Measurements from ENCODE around the gene NFKBIE. TPM values are rescaled to one million over a fixed set of nuclear protein-coding genes. Genes with fewer than 3 reads are reported as not detected.
A peak's percentile ranks its signal among the peaks of the same experiment; 100 is the strongest.

Gene NFKBIE
- total RNA-seq, 1 experiment from 2014 or later = 9.7 TPM

DNA sequence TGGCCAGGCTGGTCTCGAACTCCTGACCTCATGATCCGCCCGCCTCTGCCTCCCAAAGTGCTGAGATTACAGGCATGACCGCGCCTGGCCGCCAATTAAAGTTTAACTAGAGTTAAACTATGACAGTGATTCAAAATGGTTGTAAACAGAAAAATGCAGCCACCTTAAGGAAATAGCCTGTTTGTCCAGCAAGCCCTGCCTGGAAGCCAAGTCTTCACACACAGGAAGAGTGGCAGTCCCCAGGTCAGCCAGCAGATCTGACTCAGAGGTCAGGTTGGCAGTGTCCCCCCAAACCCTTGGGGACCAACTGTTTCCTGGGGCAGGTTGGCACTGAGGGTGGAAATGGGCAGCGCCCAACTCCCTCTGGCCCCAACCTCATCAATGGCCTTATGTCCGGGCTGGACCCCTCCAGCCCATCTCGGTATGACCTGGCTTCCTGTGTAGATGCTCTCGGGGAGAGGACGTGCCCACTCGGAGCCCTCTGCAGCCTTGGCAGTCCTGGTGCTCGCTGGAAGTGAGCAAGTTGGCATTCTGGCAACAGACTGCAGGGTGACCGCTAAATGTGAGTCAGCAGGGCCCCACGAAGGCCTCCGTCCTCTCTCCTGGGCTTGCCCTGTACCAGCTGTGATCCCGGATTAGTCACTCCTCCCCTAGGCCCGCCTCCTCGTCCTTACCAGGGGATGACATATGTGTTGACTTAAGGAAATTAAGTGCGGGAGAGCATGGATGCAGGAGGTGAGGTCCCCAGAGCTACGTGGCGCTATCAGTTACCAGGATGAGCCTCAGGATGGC, 28.1 kb downstream of the NFKBIE start:
- Histone ChIP-seq H3K4me2 (ENCODE audit: insufficient read depth, insufficient read length, low read length) (peak overlapping the region; percentile 21), H3K23me2 (ENCODE audit: insufficient read length, low read depth, low read length, poor library complexity, severe bottlenecking) (peaks cover 3% of the 10 kb centered on the region), H3K18ac (ENCODE audit: insufficient read length, low read depth, low read length) (peak overlapping the region; percentile 22), H2AFZ (ENCODE audit: low read length) (no peak overlapping the region), H3T11ph (ENCODE audit: low read length) (no peak overlapping the region), H3K4ac (ENCODE audit: low read depth, low read length) (no peak overlapping the region), H2BK120ac (ENCODE audit: low read depth, low read length, poor library complexity, severe bottlenecking) (no peak overlapping the region), H3K23ac (ENCODE audit: insufficient read length, low read depth, low read length) (no peak overlapping the region), H4K20me1 (ENCODE audit: control insufficient read depth, insufficient read depth, insufficient read length) (no peaks in the 10 kb centered on the region), H3K27me3 (ENCODE audit: insufficient read depth, low read length) (no peaks in the 10 kb centered on the region), H2BK20ac (ENCODE audit: low read depth, low read length, poor library complexity, severe bottlenecking) (no peak overlapping the region), H4K91ac (ENCODE audit: insufficient read length, low read depth, low read length) (no peak overlapping the region), H2BK12ac (ENCODE audit: insufficient read length, low read depth, low read length) (no peak overlapping the region), H3K27ac (ENCODE audit: insufficient read length, low read depth, low read length) (no peak overlapping the region), H3K56ac (ENCODE audit: insufficient read length, low read depth, low read length) (no peak overlapping the region), H3K79me1 (ENCODE audit: insufficient read depth, low read depth, low read length, poor library complexity, severe bottlenecking) (no peaks in the 10 kb centered on the region), H3K14ac (ENCODE audit: insufficient read depth, low read length) (no peak overlapping the region), H4K5ac (ENCODE audit: insufficient read length, low read depth, low read length) (no peak overlapping the region), H2BK5ac (ENCODE audit: insufficient read length, low read length) (no peak overlapping the region), H3K4me1 (ENCODE audit: insufficient read depth, low read length) (no peaks in the 10 kb centered on the region; the same call in 1 of the 2 replicates), H3K9me3 (ENCODE audit: control insufficient read depth, low read depth, low read length) (no peaks in the 10 kb centered on the region), H2AK5ac (ENCODE audit: insufficient read length, low read length) (no peak overlapping the region), H4K8ac (replicated peaks; ENCODE audit: insufficient read length, low read depth, low read length) (no peak overlapping the region), H3K79me2 (ENCODE audit: insufficient read depth, low read length) (no peaks in the 10 kb centered on the region), H2BK15ac (ENCODE audit: low read depth, low read length) (no peak overlapping the region), H3K9ac (ENCODE audit: extremely low read depth, insufficient read length, low read length) (peak overlapping the region; percentile 16)
- TF ChIP-seq, protein P1, sequence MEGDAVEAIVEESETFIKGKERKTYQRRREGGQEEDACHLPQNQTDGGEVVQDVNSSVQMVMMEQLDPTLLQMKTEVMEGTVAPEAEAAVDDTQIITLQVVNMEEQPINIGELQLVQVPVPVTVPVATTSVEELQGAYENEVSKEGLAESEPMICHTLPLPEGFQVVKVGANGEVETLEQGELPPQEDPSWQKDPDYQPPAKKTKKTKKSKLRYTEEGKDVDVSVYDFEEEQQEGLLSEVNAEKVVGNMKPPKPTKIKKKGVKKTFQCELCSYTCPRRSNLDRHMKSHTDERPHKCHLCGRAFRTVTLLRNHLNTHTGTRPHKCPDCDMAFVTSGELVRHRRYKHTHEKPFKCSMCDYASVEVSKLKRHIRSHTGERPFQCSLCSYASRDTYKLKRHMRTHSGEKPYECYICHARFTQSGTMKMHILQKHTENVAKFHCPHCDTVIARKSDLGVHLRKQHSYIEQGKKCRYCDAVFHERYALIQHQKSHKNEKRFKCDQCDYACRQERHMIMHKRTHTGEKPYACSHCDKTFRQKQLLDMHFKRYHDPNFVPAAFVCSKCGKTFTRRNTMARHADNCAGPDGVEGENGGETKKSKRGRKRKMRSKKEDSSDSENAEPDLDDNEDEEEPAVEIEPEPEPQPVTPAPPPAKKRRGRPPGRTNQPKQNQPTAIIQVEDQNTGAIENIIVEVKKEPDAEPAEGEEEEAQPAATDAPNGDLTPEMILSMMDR (conservative IDR thresholded peaks at IDR 0.05) = no peak
- H3K9me3 Mint-ChIP-seq = no peaks in the 10 kb centered on the region
- WGBS (ENCODE audit: extremely low coverage, insufficient read length, low lambda C conversion rate) = no CpG with 5 or more reads among the region's 22 CpGs
- DNase-seq = peak; percentile 89
- H3K4me3 Mint-ChIP-seq = peak overlapping the region; percentile 71 to 84
- H3K27me3 Mint-ChIP-seq (ENCODE audit: low read depth) = peaks cover 14% of the 10 kb centered on the region
- peaks cover 35 to 37% of the 10 kb centered on the region in 2 experiments for H3K4me1 Mint-ChIP-seq
- peak overlapping the region; percentile 16 to 97 (median 94); a peak in 4 of 7 replicates for H3K27ac Mint-ChIP-seq
- H3K36me3 Mint-ChIP-seq (ENCODE audit: insufficient read depth in 1 of 3, low read depth in 3 of 3) = peaks cover 17 to 33% (median 31%) of the 10 kb centered on the region in 3 experiments; a peak in 6 of 7 replicates

Measured in H9 (cell line).